Thymus (tissue), 11 donors: ENCODE measurements around the gene ST3GAL3. TPM values are rescaled to one million over a fixed set of nuclear protein-coding genes. Genes with fewer than 3 reads are reported as not detected.
"Not testable (repeated sequence)": the region's sequence is repeated elsewhere in the genome, so short reads cannot be mapped to it uniquely, and the experiment has no call there.

Experiments
- DNase-seq, 9 donors: peaks; one replicate each; pipeline ENCODE4 v3.0.0-alpha.2; 2013; ENCODE audit warnings: low spot score in 9 of 9, low read depth in 6 of 9, missing footprints in 1 of 9
- H3K27ac ChIP-seq, 2 donors: one replicate each; pipeline ENCODE4 v1.5.1; 2013; ENCODE audit warnings: control low read depth in 1 of 2, low read depth in 1 of 2, low read length in 1 of 2, mild to moderate bottlenecking in 1 of 2, moderate library complexity in 1 of 2
- H3K27me3 ChIP-seq, 2 donors: one replicate each; pipeline ENCODE4 v1.5.1; 2013; ENCODE audit warnings: low read length in 1 of 2; ENCODE audit not compliant: control insufficient read depth in 2 of 2, insufficient read depth in 1 of 2
- H3K36me3 ChIP-seq, 2 donors: one replicate each; pipeline ENCODE4 v1.5.1; 2013; ENCODE audit warnings: low read length in 1 of 2, mild to moderate bottlenecking in 1 of 2, moderate library complexity in 1 of 2; ENCODE audit not compliant: control insufficient read depth in 2 of 2, insufficient read depth in 2 of 2
- H3K4me1 ChIP-seq, 2 donors: one replicate each; pipeline ENCODE4 v1.5.1; 2013; ENCODE audit warnings: low read length in 2 of 2; ENCODE audit not compliant: control insufficient read depth in 2 of 2, insufficient read depth in 2 of 2
- H3K4me3 ChIP-seq, 2 donors: one replicate each; pipeline ENCODE4 v1.5.1; 2013; ENCODE audit warnings: low read length in 2 of 2, control low read depth in 1 of 2, mild to moderate bottlenecking in 1 of 2
- H3K9me3 ChIP-seq, 2 donors: one replicate each; pipeline ENCODE4 v1.5.1; 2013; ENCODE audit warnings: low read length in 1 of 2, mild to moderate bottlenecking in 1 of 2; ENCODE audit not compliant: control insufficient read depth in 2 of 2, insufficient read depth in 1 of 2
- WGBS: extraction: QIAGEN DNeasy Blood & Tissue Kit; methylation state at CpG from one replicate; pipeline ENCODE4 v1.1.7; 2013; 5-methylcytosine and 5-hydroxymethylcytosine counted together
- polyA plus RNA-seq: library from polyadenylated mRNA; stranded (reverse); fragments of 200-250 nt; gene quantifications from one replicate; pipeline ENCODE4 v1.2.3, GENCODE V29; 2013
- total RNA-seq: library from RNA; stranded (reverse); fragments of 120-200 nt; gene quantifications from one replicate; pipeline ENCODE4 v1.2.4, GENCODE V29; 2013
- donor health status: healthy.

ST3GAL3 gene
- total and polyA plus RNA-seq, 2 donors: 5.4 to 10.1 TPM

DNA sequence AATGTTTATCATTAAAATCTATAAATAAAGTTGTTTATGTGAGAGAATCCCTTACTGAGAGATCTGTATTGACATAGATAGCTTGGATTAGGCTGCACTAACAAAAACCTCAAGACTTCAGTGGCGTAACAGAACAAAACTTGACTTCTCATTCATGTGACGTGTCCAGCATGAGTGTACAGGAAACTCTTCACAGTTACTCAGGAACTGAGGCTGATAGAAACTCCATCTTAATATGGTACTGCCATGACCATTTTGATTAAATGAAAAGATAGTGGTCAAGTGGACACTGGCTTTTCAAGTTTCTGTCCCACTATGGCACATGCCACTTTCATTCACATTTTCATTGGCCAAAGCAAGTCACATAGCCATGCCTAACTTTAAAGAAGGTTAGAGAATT is 3.7 kb downstream of the ST3GAL3 start:
- Histone ChIP-seq H3K36me3 (peaks cover 3 to 6% of the 10 kb centered on the region in 2 donors), H3K27me3 (no peaks in the 10 kb centered on the region), H3K4me1 (peaks cover 13 to 14% of the 10 kb centered on the region in 2 donors), H3K27ac (no peak overlapping the region), H3K4me3 (no peak overlapping the region), H3K9me3 (no peaks in the 10 kb centered on the region)
- DNase-seq: no peak
- WGBS: 95% methylated on average over 2 of the region's 2 CpGs

DNA sequence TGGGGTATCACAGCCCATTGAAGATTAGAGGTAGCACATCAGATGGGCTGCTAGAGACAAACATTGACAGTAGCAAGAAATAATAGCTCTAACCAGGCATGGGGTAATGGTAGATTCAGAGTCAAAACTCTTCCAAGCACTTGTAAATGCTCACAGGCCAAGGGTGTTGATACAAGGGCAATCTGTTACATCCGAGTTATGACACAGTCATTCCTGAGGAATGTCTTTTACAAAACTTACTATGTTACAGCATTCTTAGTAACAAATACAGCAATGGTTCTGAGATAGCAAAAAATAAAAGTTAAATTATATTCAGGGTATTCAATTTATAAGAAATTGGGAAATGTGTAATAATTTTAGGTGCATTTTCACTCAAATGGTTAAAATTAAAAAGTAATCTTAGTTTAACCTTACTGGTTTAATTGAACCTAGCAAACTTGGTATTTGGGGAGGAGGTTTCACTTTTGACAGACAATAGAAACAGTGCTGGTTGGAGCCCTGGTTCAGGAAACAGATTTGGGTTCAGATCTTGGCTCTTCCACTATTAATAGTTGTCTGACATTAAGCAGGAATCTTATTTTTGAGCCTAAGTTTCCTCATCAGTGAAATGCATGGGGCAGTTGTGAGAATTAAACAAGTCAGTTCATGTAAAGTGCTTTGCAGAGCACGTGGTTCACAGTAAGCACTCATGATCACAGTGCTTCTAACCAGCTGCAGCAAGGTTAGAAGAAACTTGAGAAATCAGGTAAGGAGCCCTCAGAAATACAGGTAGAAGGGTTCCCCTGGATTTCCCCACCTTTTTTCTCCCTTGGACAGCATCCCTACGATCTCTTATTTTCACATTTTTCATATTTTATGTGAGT is 4.4 kb downstream of the ST3GAL3 start:
- no peak overlapping the region for H3K27ac ChIP-seq
- no peaks in the 10 kb centered on the region for H3K9me3 ChIP-seq
- H3K4me3 ChIP-seq: no peak overlapping the region
- 92% methylated on average over 3 of the region's 3 CpGs for WGBS
- peaks cover 7 to 9% of the 10 kb centered on the region in 2 donors for H3K4me1 ChIP-seq
- no peak for DNase-seq
- no peaks in the 10 kb centered on the region for H3K27me3 ChIP-seq
- peaks cover 3 to 6% of the 10 kb centered on the region in 2 donors for H3K36me3 ChIP-seq

- Histone ChIP-seq H3K9me3 (no peaks in the 10 kb centered on the region), H3K4me1 (no peaks in the 10 kb centered on the region), H3K4me3 (no peak overlapping the region), H3K36me3 (no peaks in the 10 kb centered on the region), H3K27me3 (no peaks in the 10 kb centered on the region), H3K27ac (no peak overlapping the region)
- WGBS: 95% methylated on average over 15 of the region's 15 CpGs
- DNase-seq: no peak
Measured at GRCh38 chr1:43716559-43717281, 9.4 kb downstream of the ST3GAL3 start.

GRCh38 chr1:43719063-43719462 is 11.7 kb downstream of the ST3GAL3 start:
- no peak overlapping the region for H3K27ac ChIP-seq
- no peak for DNase-seq
- no peaks in the 10 kb centered on the region for H3K36me3 ChIP-seq
- WGBS: 96% methylated on average over 6 of the region's 6 CpGs
- no peaks in the 10 kb centered on the region for H3K9me3 ChIP-seq
- H3K27me3 ChIP-seq: no peaks in the 10 kb centered on the region
- H3K4me3 ChIP-seq: no peak overlapping the region
- H3K4me1 ChIP-seq: no peaks in the 10 kb centered on the region

DNA sequence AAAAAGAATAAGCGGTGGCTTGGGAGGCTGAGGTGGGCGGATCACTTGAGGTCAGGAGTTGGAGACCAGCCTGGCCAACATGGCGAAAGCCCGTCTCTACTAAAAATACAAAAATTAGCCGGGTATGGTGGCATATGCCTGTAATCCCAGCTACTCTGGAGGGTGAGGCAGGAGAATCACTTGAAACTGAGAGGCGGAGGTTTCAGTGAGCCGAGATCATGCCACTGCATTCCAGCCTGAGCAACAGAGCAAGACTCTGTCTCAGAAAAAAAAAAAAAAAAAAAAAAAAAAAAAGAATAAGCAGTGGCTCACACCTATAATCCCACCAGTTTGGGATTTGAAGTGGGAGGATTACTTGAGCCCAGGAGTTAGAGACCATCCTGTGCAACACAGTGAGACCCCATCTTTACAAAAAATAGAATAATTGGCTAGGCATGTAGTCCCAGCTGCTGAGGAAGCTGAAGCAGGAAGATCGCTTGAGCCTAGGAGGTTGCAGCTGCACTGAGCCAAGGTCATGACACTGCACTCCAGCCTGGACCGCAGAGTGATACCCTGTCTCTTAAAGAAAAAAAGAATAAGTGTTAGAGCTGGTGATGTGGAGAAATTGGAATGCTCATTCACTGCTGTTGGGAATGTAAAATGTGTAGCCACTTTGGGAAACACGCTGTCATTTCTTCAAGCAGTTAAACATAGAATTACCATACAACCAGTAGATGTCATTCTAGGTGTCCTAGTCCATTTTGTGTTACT is 12.5 kb downstream of the ST3GAL3 start:
- H3K4me3 ChIP-seq, DNase-seq, H3K27me3 ChIP-seq, H3K4me1 ChIP-seq, H3K27ac ChIP-seq, H3K36me3 ChIP-seq, H3K9me3 ChIP-seq: not testable (repeated sequence)
- WGBS: 98% methylated on average over 10 of the region's 10 CpGs

DNA sequence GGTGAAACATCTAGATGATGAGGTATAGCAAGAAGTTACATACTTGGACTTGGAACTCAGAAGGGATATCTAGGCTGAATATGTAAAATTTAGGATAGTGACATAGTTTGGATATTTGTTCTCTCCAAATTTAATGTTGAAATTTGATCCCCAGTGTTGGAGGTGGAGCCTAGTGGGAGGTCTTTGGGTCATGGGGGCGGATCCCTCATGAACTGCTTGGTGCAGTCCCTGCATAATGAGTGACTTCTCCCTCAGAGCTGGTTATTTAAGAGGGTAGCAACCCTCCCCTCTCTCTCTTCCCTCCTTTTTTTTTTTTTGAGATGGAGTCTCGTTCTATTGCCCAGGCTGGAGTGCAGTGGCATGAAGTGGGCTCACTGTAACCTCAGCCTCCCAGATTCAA is 15.5 kb downstream of the ST3GAL3 start:
- WGBS: 100% methylated on average over 2 of the region's 2 CpGs
- Histone ChIP-seq H3K4me3 (no peak overlapping the region), H3K27me3 (no peaks in the 10 kb centered on the region), H3K27ac (no peak overlapping the region), H3K36me3 (no peaks in the 10 kb centered on the region), H3K4me1 (no peaks in the 10 kb centered on the region), H3K9me3 (no peaks in the 10 kb centered on the region)
- no peak for DNase-seq

- no peaks in the 10 kb centered on the region for H3K27me3 ChIP-seq
- no peak overlapping the region for H3K27ac ChIP-seq
- H3K36me3 ChIP-seq: no peaks in the 10 kb centered on the region
- no peaks in the 10 kb centered on the region for H3K4me1 ChIP-seq
- 99% methylated on average over 4 of the region's 4 CpGs for WGBS
- DNase-seq: no peak
- no peak overlapping the region for H3K4me3 ChIP-seq
- no peaks in the 10 kb centered on the region for H3K9me3 ChIP-seq
Measured at GRCh38 chr1:43729816-43730463, 22.6 kb downstream of the ST3GAL3 start.

DNA sequence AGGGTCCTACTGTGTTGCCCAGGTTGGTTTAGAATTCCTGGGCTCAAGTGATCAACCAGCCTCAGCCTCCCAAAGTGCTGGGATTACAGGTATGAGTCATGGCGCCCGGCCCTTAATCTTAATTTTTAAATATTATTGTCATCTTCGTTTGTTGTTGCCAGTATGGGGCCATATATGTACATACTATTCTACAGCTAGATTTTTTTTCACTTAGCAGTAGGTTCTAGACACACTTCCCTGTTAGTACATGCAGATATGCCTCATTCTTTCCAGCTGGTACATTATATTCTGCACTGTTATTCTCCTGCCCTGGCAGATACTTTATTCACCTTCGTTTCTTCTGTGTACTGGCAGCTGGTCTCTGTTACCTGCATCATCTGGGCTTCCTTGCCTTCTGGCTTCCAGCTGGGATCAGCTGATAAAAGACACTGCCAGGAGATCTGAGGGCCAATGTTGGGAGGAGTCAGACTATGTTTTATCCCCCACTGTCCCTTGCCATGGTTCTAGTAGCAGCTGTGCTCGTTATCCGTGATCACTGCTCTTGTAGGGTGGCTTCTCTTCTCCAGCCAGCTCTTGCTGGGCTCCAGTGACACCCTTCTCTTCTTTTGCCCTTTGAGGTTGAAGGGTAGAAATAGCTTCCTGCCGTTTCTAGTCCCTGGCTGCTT is 24.7 kb downstream of the ST3GAL3 start:
- no peaks in the 10 kb centered on the region for H3K4me1 ChIP-seq
- no peaks in the 10 kb centered on the region for H3K27me3 ChIP-seq
- no peaks in the 10 kb centered on the region for H3K9me3 ChIP-seq
- H3K36me3 ChIP-seq: peaks cover 0 to 3% of the 10 kb centered on the region in 2 donors
- no peak overlapping the region for H3K27ac ChIP-seq
- H3K4me3 ChIP-seq: no peak overlapping the region
- DNase-seq: no peak
- WGBS: 94% methylated on average over 7 of the region's 7 CpGs
